Measurements from ENCODE around the gene JAM3.
A peak's percentile ranks its signal among the peaks of the same experiment; 100 is the strongest.

The JAM3 gene

GRCh38 chr11:134047586-134047999 is 21.3 kb upstream of the JAM3 start:
- H3K4me3 ChIP-seq (replicated peaks in 1 of 2; ENCODE audit: low read depth in 2 of 2, low read length in 2 of 2): peak overlapping the region in 1 of 2 donors; percentile 18
- no peak for TF ChIP-seq CTCF (IDR thresholded peaks at IDR 0.05; ENCODE audit: low read depth, low read length)

GRCh38 chr11:134048028-134048427 is 20.8 kb upstream of the JAM3 start:
- no peak for DNase-seq (ENCODE audit: low read depth in 2 of 2)
- H3K4me3 ChIP-seq (replicated peaks in 1 of 2; ENCODE audit: low read depth in 2 of 2, low read length in 2 of 2): peak overlapping the region in 1 of 2 donors; percentile 18
- TF ChIP-seq CTCF (IDR thresholded peaks at IDR 0.05; ENCODE audit: low read depth, low read length): no peak

More at GRCh38 chr11:134047586-134047999, 21.3 kb upstream of the JAM3 start:
- peak; percentile 90 to 95 for DNase-seq (ENCODE audit: low read depth in 2 of 2)

GRCh38 chr11:134049303-134049702 is 19.6 kb upstream of the JAM3 start:
- DNase-seq (ENCODE audit: low read depth in 2 of 2): no peak

GRCh38 chr11:134050541-134051383 is 18.1 kb upstream of the JAM3 start:
- peak overlapping the region; percentile 30 to 32 for H3K4me3 ChIP-seq (replicated peaks in 1 of 2; ENCODE audit: low read depth in 2 of 2, low read length in 2 of 2)
- peak; percentile 67 to 68 for DNase-seq (ENCODE audit: low read depth in 2 of 2)
- TF ChIP-seq CTCF (IDR thresholded peaks at IDR 0.05; ENCODE audit: low read depth, low read length): peak; percentile 77

More at GRCh38 chr11:134049303-134049702, 19.6 kb upstream of the JAM3 start:
- H3K4me3 ChIP-seq (replicated peaks in 1 of 2; ENCODE audit: low read depth in 2 of 2, low read length in 2 of 2): no peak overlapping the region
- no peak for TF ChIP-seq CTCF (IDR thresholded peaks at IDR 0.05; ENCODE audit: low read depth, low read length)

- H3K4me3 ChIP-seq (replicated peaks in 1 of 2; ENCODE audit: low read depth in 2 of 2, low read length in 2 of 2): no peak overlapping the region
- no peak for DNase-seq (ENCODE audit: low read depth in 2 of 2)
- TF ChIP-seq CTCF (IDR thresholded peaks at IDR 0.05; ENCODE audit: low read depth, low read length): no peak
These were observed 16.4 kb upstream of the JAM3 start for GRCh38 chr11:134052395-134052987.

- TF ChIP-seq CTCF (IDR thresholded peaks at IDR 0.05; ENCODE audit: low read depth, low read length): no peak
- no peak for DNase-seq (ENCODE audit: low read depth in 2 of 2)
These were observed 15.6 kb upstream of the JAM3 start for GRCh38 chr11:134052988-134053945.

More at GRCh38 chr11:134052988-134053945, 15.6 kb upstream of the JAM3 start:
- H3K4me3 ChIP-seq (replicated peaks in 1 of 2; ENCODE audit: low read depth in 2 of 2, low read length in 2 of 2): no peak overlapping the region

Data from cardiac fibroblast (primary cell).